A673 (cell line): ENCODE data around the gene CYP11A1. TPM values are rescaled to one million over a fixed set of nuclear protein-coding genes. Genes with fewer than 3 reads are reported as not detected.

Experiments
- BruUV-seq: library from RNA; stranded (reverse); fragments of 400-500 nt; replicated peaks from 2 replicates; lab custom pipeline; 2021; lab: Mats Ljungman, UMichigan
- CTCF ChIA-PET: fragments of 300-600 bp; sonication (Branson Sonifier 250); formaldehyde crosslinking; loops from one replicate; lab custom pipeline; 2022; ENCODE audit warnings: antibody characterized with exemption; lab: Charles Lee
- POLR2A ChIA-PET: fragments of 300-600 bp; sonication (Branson Sonifier 250); formaldehyde crosslinking; loops from one replicate; lab custom pipeline; 2022; ENCODE audit warnings: antibody characterized with exemption; ENCODE audit not compliant: low non-redundant PET; lab: Charles Lee
- DNase-seq: peaks from one replicate; pipeline ENCODE4 v3.0.0-alpha.2; 2015; ENCODE audit warnings: low spot score
- H3K27ac ChIP-seq: fragments of 200-600 bp; sonication (generic); 2 replicates; pipeline ENCODE4 v1.5.1; 2016; ENCODE audit warnings: mixed run types, low read depth, mild to moderate bottlenecking, mixed read lengths, antibody characterized with exemption, low read length; ENCODE audit not compliant: poor library complexity, severe bottlenecking
- H3K27me3 ChIP-seq: fragments of 200-600 bp; sonication (generic); replicated peaks from 2 replicates; pipeline ENCODE4 v1.6.1; 2017; ENCODE audit warnings: mixed run types, low read depth, mild to moderate bottlenecking, mixed read lengths, antibody characterized with exemption, low read length; ENCODE audit not compliant: insufficient read depth, poor library complexity
- H3K36me3 ChIP-seq: fragments of 200-600 bp; sonication (generic); 2 replicates; pipeline ENCODE4 v1.6.1; 2016; ENCODE audit warnings: mixed run types, mild to moderate bottlenecking, mixed read lengths, antibody characterized with exemption, low read length; ENCODE audit not compliant: insufficient read depth, poor library complexity, severe bottlenecking
- H3K4me1 ChIP-seq: fragments of 200-600 bp; sonication (generic); 2 replicates; pipeline ENCODE4 v1.6.1; 2017; ENCODE audit warnings: mixed run types, mild to moderate bottlenecking, mixed read lengths, antibody characterized with exemption, low read length; ENCODE audit not compliant: insufficient read depth, poor library complexity, severe bottlenecking
- H3K4me3 ChIP-seq: fragments of 200-600 bp; sonication (generic); 2 replicates; pipeline ENCODE4 v1.5.1; 2016; ENCODE audit warnings: low read depth, mixed run types, mild to moderate bottlenecking, mixed read lengths, low read length; ENCODE audit not compliant: poor library complexity, severe bottlenecking
- H3K9me3 ChIP-seq: fragments of 200-600 bp; sonication (generic); 2 replicates; pipeline ENCODE4 v1.6.1; 2016; ENCODE audit warnings: mixed run types, low read depth, mild to moderate bottlenecking, mixed read lengths, antibody characterized with exemption, low read length; ENCODE audit not compliant: poor library complexity, severe bottlenecking
- EZH2 ChIP-seq: fragments of 200-600 bp; sonication (generic); IDR thresholded peaks from 2 replicates; pipeline ENCODE4 v1.6.1; 2017; ENCODE audit warnings: borderline replicate concordance, low read depth, mild to moderate bottlenecking, mixed read lengths, antibody characterized with exemption, low read length; ENCODE audit not compliant: poor library complexity, severe bottlenecking
- intact Hi-C: fragments of 100-400 bp; cut with micrococcal nuclease; formaldehyde crosslinking; loops from one replicate; pipeline ENCODE4 v1.10.0; 2022; ENCODE audit not compliant: unreplicated experiment
- total RNA-seq: library from RNA; stranded (reverse); gene quantifications from 2 replicates; pipeline ENCODE4 v1.2.3, GENCODE V29; 2021
- TF ChIP-seq, protein P1 (sequence below): fragments of 300-800, 200-600 bp; sonication (generic); conservative IDR thresholded peaks from 2 replicates; pipeline ENCODE4 v1.5.1; 2017; ENCODE audit warnings: low read depth, mild to moderate bottlenecking, antibody characterized with exemption, low read length, moderate library complexity, mixed read lengths

CYP11A1 gene
- total RNA-seq, 1 experiment from 2014 or later, result not detected

DNA sequence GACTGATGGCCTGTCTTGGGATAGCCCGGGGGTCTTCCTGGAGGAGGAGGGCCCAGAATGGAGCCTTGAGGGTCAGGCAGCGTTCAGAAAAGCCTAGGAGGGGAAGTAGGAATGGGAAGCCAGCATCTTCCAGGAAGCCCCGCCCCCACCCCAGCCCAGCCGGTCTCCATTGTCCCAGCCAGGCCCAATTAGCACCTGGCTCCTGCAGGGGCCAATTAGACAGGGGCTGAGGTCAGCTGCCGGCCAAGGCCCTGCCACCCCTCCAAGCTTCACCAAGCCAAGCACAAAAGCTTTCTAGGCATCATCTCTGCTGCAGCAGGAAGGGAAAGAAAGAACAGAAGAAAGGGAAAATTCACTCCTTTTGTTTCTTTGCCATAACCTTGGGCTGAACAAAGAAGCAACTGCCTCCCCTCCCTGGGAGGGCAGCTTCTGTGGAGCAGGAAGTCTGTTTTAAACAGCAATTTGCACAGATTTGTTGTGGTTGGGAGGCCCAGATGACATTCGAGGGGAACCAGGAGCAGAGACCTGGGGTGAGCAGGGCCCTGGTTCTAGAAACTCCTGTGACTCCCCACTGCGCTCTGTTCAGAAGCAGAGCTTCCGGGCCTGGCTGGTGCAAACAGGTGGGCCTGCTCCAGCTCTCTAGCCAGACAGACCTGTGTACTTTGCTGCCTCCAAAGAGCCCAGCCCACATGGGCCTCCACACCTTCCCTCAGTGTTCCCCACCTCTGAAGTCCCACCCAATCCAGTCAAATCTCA lies 47.7 kb downstream of the CYP11A1 start:
- BruUV-seq, result no TSS peak
- Histone ChIP-seq H3K4me3 (no peak overlapping the region), H3K36me3 (no peaks in the 10 kb centered on the region), H3K4me1 (peaks cover 44% of the 10 kb centered on the region), H3K9me3 (no peaks in the 10 kb centered on the region), H3K27me3 (no peaks in the 10 kb centered on the region), H3K27ac (peak overlapping the region; percentile 37)
- ChIA-PET CTCF (interaction anchor here (1.7 to 2.0 kb wide), 2 partner anchors 12 to 266 kb away, joined by 11 to 12 read pairs; no protein-coding TSS in a partner anchor), POLR2A (no interaction called here)
- TF ChIP-seq, protein P1, sequence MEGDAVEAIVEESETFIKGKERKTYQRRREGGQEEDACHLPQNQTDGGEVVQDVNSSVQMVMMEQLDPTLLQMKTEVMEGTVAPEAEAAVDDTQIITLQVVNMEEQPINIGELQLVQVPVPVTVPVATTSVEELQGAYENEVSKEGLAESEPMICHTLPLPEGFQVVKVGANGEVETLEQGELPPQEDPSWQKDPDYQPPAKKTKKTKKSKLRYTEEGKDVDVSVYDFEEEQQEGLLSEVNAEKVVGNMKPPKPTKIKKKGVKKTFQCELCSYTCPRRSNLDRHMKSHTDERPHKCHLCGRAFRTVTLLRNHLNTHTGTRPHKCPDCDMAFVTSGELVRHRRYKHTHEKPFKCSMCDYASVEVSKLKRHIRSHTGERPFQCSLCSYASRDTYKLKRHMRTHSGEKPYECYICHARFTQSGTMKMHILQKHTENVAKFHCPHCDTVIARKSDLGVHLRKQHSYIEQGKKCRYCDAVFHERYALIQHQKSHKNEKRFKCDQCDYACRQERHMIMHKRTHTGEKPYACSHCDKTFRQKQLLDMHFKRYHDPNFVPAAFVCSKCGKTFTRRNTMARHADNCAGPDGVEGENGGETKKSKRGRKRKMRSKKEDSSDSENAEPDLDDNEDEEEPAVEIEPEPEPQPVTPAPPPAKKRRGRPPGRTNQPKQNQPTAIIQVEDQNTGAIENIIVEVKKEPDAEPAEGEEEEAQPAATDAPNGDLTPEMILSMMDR, result no peak
- no peak for TF ChIP-seq EZH2
- intact Hi-C loops, result loop anchor here (10.0 kb wide), 1 partner anchor 955 kb away; no protein-coding TSS in a partner anchor
- peak; percentile 42 for DNase-seq

DNA sequence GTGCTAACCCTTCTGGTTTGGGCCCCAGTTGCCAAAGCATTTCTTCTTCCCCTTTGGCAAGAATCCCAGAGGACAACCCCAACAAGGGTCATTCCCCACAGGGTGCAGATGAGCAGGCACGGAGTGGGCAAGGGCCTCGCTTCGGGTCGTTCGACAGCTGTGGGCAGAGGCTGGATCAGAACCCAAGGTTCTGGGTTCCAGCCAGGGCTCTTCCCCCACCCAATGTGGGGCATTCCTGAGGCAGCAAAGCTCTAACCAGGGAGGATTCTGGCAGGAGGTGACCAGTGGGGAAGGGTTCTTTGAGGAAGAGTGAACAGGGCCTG lies 48.3 kb downstream of the CYP11A1 start:
- intact Hi-C loops, result no loop called here
- H3K27me3 ChIP-seq, result no peaks in the 10 kb centered on the region
- peak overlapping the region; percentile 37 for H3K27ac ChIP-seq
- no peaks in the 10 kb centered on the region for H3K36me3 ChIP-seq
- H3K4me3 ChIP-seq, result no peak overlapping the region
- peaks cover 44% of the 10 kb centered on the region for H3K4me1 ChIP-seq
- H3K9me3 ChIP-seq, result no peaks in the 10 kb centered on the region
- no TSS peak for BruUV-seq
- DNase-seq, result no peak
- ChIA-PET CTCF (interaction anchor here (2.0 kb wide), 1 partner anchor 11 kb away, joined by 12 read pairs; no protein-coding TSS in a partner anchor), POLR2A (no interaction called here)
- no peak for TF ChIP-seq EZH2
- TF ChIP-seq, protein P1, result no peak

DNA sequence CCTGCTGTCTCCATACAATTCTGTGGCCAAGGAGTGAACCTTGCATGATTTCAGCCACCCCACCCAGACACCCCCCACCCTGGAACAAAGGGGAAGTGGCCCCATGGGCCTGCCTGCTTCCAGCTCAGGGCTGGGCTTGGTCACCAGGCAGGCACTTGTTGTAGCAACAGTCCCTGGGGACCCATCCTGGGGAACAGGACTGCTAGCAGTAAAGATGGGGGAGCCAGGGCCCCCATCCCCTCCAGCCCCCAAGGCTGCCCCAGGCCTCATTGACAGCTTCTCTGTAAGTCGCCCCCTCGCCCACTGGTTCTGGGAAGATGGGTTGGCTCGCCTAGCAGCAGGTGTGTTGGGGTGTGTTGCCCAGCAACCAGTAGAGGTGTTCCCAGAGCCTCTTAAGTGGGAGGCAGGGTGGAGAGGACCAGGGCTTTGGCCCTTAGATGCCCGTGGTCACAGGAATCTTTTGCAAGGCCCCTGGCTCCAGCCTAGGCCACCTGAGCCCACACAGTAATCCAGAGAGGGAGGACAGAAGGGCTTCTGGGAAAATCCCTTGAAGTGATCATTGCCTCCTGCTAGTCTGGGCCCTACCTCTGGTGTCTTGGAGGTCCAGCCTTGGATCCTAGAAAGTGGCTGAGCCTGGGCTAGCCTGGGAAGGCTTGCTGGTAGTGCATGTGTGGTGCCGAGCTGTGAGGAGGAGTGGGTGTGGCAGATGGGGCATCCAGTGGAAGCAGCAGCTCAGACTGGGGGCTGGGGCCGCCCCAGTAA lies 48.9 kb downstream of the CYP11A1 start:
- no peaks in the 10 kb centered on the region for H3K36me3 ChIP-seq
- H3K9me3 ChIP-seq, result no peaks in the 10 kb centered on the region
- BruUV-seq, result no TSS peak
- H3K4me1 ChIP-seq, result peaks cover 44% of the 10 kb centered on the region
- no peaks in the 10 kb centered on the region for H3K27me3 ChIP-seq
- CTCF ChIA-PET, result interaction anchor here (0.7 to 2.1 kb wide), 2 partner anchors 11 to 79 kb away, joined by 10 to 11 read pairs; no protein-coding TSS in a partner anchor
- POLR2A ChIA-PET, result interaction anchor here (0.6 kb wide), 1 partner anchor 12 kb away, joined by 8 read pairs; no protein-coding TSS in a partner anchor
- no peak for TF ChIP-seq EZH2
- TF ChIP-seq, protein P1, result no peak
- no peak overlapping the region for H3K4me3 ChIP-seq
- peak overlapping the region; percentile 75 for H3K27ac ChIP-seq
- DNase-seq, result peak; percentile 44
- intact Hi-C loops, result no loop called here
